Measurements from ENCODE around the gene OR51E1.

The OR51E1 gene

GRCh38 chr11:4700436-4700820 is 56.6 kb downstream of the OR51E1 start:
- TF ChIP-seq CTCF (IDR thresholded peaks at IDR 0.05; ENCODE audit: control insufficient read depth, insufficient read depth, low read depth, low read length, missing control alignments): no peak
- H3K4me3 ChIP-seq (ENCODE audit: control insufficient read depth, low read depth, low read length): no peak overlapping the region
- DNase-seq (ENCODE audit: low read depth): no peak

- H3K4me3 ChIP-seq (ENCODE audit: control insufficient read depth, low read depth, low read length): no peak within 1 kb of the TSS
- TF ChIP-seq CTCF (IDR thresholded peaks at IDR 0.05; ENCODE audit: control insufficient read depth, insufficient read depth, low read depth, low read length, missing control alignments): no peak
- DNase-seq (ENCODE audit: low read depth): no peak
These were observed 60.4 kb downstream of the OR51E1 start, which contains the start of gene MMP26 for GRCh38 chr11:4704054-4704789. Gene MMP26, plus strand, starts transcription at chr11:4704784.

- DNase-seq (ENCODE audit: low read depth): no peak
- H3K4me3 ChIP-seq (ENCODE audit: control insufficient read depth, low read depth, low read length): no peak overlapping the region
These were observed 61.1 kb downstream of the OR51E1 start for GRCh38 chr11:4704790-4705334.

More at GRCh38 chr11:4704790-4705334, 61.1 kb downstream of the OR51E1 start:
- no peak for TF ChIP-seq CTCF (IDR thresholded peaks at IDR 0.05; ENCODE audit: control insufficient read depth, insufficient read depth, low read depth, low read length, missing control alignments)
